Kidney epithelial cell (primary cell): ENCODE results near the gene FNDC1. TPM values are rescaled to one million over a fixed set of nuclear protein-coding genes. Genes with fewer than 3 reads are reported as not detected.

Experiments used
- DNase-seq: peaks from one replicate; pipeline ENCODE4 v3.0.0-alpha.2; 2010; ENCODE audit warnings: low read depth
- H3K27me3 ChIP-seq: 2 replicates; pipeline ENCODE4 v1.6.0; 2011; ENCODE audit warnings: low read length; ENCODE audit not compliant: control insufficient read depth, insufficient read depth
- H3K36me3 ChIP-seq: 2 replicates; pipeline ENCODE4 v1.5.1; 2011; ENCODE audit warnings: low read length; ENCODE audit not compliant: control insufficient read depth, insufficient read depth
- H3K4me3 ChIP-seq: 2 replicates; pipeline ENCODE4 v1.5.1; 2011; ENCODE audit warnings: low read depth, mild to moderate bottlenecking, control low read depth, low read length
- CTCF ChIP-seq: IDR thresholded peaks from 2 replicates; pipeline ENCODE4 v1.5.1; 2011; ENCODE audit warnings: mild to moderate bottlenecking, moderate library complexity, low read length, control low read depth, inconsistent platforms; ENCODE audit not compliant: insufficient read depth, poor library complexity, severe bottlenecking
- total RNA-seq: library from RNA; depleted of rRNA; stranded (reverse); fragments of >200 nt; gene quantifications from 2 replicates; pipeline ENCODE4 v1.2.3, GENCODE V29; 2015

The FNDC1 gene
- total RNA-seq, 1 donor from 2014 or later: 1.0 TPM

- peaks cover 50% of the 10 kb centered on the region for H3K27me3 ChIP-seq
- H3K36me3 ChIP-seq: no peaks in the 10 kb centered on the region
- H3K4me3 ChIP-seq: no peak overlapping the region
- TF ChIP-seq CTCF: no peak
- no peak for DNase-seq
These were observed 2.0 kb downstream of the FNDC1 start for GRCh38 chr6:159170999-159171712.

GRCh38 chr6:159172091-159172491, 2.9 kb downstream of the FNDC1 start:
- H3K27me3 ChIP-seq: peaks cover 46% of the 10 kb centered on the region
- H3K36me3 ChIP-seq: no peaks in the 10 kb centered on the region
- no peak for TF ChIP-seq CTCF
- H3K4me3 ChIP-seq: no peak overlapping the region
- DNase-seq: no peak

GRCh38 chr6:159174263-159174969, 5.2 kb downstream of the FNDC1 start:
- TF ChIP-seq CTCF: peak; percentile 99
- DNase-seq: no peak
- Histone ChIP-seq H3K4me3 (no peak overlapping the region), H3K36me3 (no peaks in the 10 kb centered on the region), H3K27me3 (peaks cover 28% of the 10 kb centered on the region)

GRCh38 chr6:159176913-159177312, 7.7 kb downstream of the FNDC1 start:
- Histone ChIP-seq H3K27me3 (peaks cover 8% of the 10 kb centered on the region), H3K36me3 (no peaks in the 10 kb centered on the region), H3K4me3 (no peak overlapping the region)
- TF ChIP-seq CTCF: no peak
- DNase-seq: no peak

- no peaks in the 10 kb centered on the region for H3K36me3 ChIP-seq
- TF ChIP-seq CTCF: no peak
- no peak for DNase-seq
- no peak overlapping the region for H3K4me3 ChIP-seq
- H3K27me3 ChIP-seq: peaks cover 4% of the 10 kb centered on the region
These were observed 9.6 kb downstream of the FNDC1 start for GRCh38 chr6:159178847-159179246.
